Lower leg skin (tissue), 4 donors: ENCODE measurements around the gene EFEMP2. TPM values are rescaled to one million over a fixed set of nuclear protein-coding genes. Genes with fewer than 3 reads are reported as not detected.
A peak's percentile ranks its signal among the peaks of the same experiment; 100 is the strongest.

ENCODE experiments used
- DNase-seq, 2 donors: peaks; one replicate each; pipeline ENCODE4 v3.0.0-alpha.2; 2019; ENCODE audit warnings: low spot score in 2 of 2
- H3K4me3 ChIP-seq: fragments of 200-600 bp; sonication (generic); 2 replicates; pipeline ENCODE4 v1.5.1; 2017; ENCODE audit warnings: mild to moderate bottlenecking, low read depth; ENCODE audit not compliant: poor library complexity, severe bottlenecking
- POLR2A ChIP-seq, 2 donors: fragments of 450-650 bp; IDR thresholded peaks; one replicate each; pipeline ENCODE4 v1.6.1; 2016 to 2017; ENCODE audit warnings: antibody characterized with exemption in 2 of 2, mild to moderate bottlenecking in 1 of 2, moderate library complexity in 1 of 2
- WGBS, 2 donors: methylation state at CpG; one replicate each; pipeline ENCODE4 v1.1.5; 2018; 5-methylcytosine and 5-hydroxymethylcytosine counted together
- intact Hi-C: fragments of 100-400 bp; cut with DNase I; formaldehyde crosslinking; loops from one replicate; pipeline ENCODE4 v1.15.0; 2023; ENCODE audit warnings: low total_unique reads
- total RNA-seq, 4 donors: library from RNA; depleted of rRNA; stranded (reverse); fragments of >200 nt; gene quantifications; one replicate each; pipeline ENCODE4 v1.1.0, GENCODE V29; 2016
- TF ChIP-seq, protein P1 (sequence below), 3 donors: fragments of 450-650 bp; IDR thresholded peaks; one replicate each; pipeline ENCODE4 v1.5.1; 2016; ENCODE audit warnings: antibody characterized with exemption in 3 of 3, mild to moderate bottlenecking in 3 of 3, moderate library complexity in 2 of 3

EFEMP2 gene
- total RNA-seq, 4 donors from 2014 or later, result 12.0 to 29.8 (median 16.3) TPM

DNA sequence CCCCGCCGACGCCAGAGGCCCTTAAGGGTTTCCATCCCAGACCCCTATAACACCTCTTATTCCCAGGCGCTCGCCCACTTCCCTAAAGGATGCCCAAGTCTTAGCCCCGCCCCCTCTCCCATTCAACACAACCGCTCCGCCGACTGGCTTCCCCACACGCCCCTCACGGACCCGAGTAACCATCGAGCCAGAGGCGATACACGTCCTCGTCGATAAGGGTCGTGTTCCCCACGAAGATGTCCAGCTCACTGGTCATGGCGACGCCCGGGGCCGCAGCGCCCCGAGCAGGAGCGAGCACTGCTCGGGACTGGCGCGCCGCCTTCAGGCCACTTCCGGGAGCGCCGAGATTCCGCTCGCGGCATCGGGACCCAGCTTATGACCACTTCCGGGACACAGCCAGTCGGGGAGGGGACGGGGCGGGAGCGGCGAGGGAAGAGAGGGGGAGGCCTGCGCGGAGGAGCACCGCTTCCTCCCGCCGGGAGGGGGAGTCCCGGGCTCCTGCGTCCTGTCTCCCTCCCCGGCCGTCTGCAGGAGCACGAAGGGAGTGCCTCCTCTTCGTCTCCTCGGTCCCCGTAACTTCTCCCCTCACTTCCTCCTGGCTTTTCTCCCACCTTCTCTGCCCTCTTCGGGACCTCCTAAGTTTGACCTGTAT lies 15.7 kb upstream of the EFEMP2 start, which contains the start of gene FIBP:
Gene FIBP, minus strand, starts transcription at position 309 of the 652 bp plus-strand sequence. Its CDS starts 53 bp downstream, at position 256.
- 1 to 2% methylated on average over 15 to 44 of the region's 57 CpGs for WGBS, 2 donors
- no peak for TF ChIP-seq POLR2A (IDR thresholded peaks at IDR 0.05)
- TF ChIP-seq, protein P1, sequence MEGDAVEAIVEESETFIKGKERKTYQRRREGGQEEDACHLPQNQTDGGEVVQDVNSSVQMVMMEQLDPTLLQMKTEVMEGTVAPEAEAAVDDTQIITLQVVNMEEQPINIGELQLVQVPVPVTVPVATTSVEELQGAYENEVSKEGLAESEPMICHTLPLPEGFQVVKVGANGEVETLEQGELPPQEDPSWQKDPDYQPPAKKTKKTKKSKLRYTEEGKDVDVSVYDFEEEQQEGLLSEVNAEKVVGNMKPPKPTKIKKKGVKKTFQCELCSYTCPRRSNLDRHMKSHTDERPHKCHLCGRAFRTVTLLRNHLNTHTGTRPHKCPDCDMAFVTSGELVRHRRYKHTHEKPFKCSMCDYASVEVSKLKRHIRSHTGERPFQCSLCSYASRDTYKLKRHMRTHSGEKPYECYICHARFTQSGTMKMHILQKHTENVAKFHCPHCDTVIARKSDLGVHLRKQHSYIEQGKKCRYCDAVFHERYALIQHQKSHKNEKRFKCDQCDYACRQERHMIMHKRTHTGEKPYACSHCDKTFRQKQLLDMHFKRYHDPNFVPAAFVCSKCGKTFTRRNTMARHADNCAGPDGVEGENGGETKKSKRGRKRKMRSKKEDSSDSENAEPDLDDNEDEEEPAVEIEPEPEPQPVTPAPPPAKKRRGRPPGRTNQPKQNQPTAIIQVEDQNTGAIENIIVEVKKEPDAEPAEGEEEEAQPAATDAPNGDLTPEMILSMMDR (IDR thresholded peaks at IDR 0.05), result peak in 2 of 3 donors; percentile 24 to 71
- DNase-seq, result peak; percentile 95 to 100
- intact Hi-C loops, result no loop called here
- H3K4me3 ChIP-seq, result peak within 1 kb of the TSS; percentile 61

DNA sequence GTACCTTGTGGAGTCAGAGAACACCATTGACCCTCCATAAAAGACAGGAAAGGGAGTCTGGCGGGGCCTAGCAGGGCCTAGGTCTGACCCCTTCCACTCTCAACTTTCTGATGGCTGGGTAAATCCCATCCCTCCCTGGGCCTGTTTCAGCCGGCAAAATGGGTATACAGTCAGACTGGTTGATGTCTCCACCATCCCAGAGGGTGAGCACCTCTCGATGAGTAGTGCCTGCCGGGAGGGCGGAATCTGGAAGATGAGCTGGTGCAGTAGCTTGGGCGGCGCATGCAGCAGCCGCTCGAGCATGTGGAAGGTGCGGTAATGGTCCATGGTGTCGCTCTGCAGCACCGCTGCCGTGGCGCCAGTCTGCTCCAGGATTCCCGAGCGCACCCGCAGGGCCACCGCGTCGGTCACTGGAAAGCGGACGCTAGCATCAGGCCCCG lies 15.1 kb upstream of the EFEMP2 start:
- intact Hi-C loops, result no loop called here
- H3K4me3 ChIP-seq, result peak overlapping the region; percentile 61
- peak in 1 of 2 donors; percentile 86 for DNase-seq
- WGBS, 2 donors, result 5 to 7% methylated on average over 11 to 15 of the region's 23 CpGs
- TF ChIP-seq, protein P1 (IDR thresholded peaks at IDR 0.05), result no peak
- TF ChIP-seq POLR2A (IDR thresholded peaks at IDR 0.05), result no peak

DNA sequence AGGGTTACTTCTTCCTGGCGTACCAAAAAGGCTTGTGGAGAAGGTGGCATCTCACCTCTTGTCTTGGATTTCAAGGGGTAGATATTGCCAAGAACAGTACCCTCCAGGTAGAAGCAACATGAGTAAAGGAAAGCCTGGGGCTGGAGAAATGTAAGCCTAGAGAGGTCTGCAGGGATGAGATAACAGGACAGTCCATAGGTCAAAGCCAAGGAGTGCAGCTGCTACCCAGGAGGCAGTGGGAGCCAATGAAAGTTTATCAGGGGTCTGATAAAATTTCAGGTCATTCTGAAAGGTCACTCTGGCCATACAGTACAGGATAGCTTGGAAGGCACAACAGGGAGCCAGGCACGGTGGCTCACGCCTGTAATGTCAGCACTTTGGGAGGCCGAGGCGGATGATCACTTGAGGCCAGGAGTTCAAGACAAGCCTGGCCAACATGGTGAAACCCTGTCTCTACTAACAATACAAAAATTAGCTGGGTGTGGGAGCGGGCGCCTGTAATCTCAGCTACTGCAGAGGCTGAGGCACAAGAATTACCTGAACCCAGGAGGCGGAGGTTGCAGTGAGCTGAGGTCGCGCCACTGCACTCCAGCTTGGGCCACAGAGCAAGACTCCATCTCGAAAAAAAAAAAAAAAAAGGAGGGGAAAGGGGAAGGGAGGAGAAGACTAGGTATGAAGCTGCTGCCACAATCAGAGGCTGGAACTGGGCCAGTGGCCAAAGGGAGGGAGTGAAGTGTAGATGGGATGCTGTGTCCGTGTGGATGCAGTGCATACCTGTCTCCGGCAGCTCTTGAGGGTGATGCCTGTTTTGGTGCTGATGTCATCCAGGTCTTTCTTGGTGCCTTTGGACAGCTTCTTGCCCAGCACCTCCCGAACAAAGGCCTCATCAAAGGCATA lies 14.5 kb upstream of the EFEMP2 start:
- TF ChIP-seq, protein P1 (IDR thresholded peaks at IDR 0.05), result no peak
- TF ChIP-seq POLR2A (IDR thresholded peaks at IDR 0.05), result no peak
- WGBS, 2 donors, result 79 to 86% methylated on average over 14 of the region's 14 CpGs
- DNase-seq, result no peak
- no peak overlapping the region for H3K4me3 ChIP-seq
- intact Hi-C loops, result no loop called here

- intact Hi-C loops, result no loop called here
- H3K4me3 ChIP-seq, result no peak overlapping the region
- 76 to 87% methylated on average over 12 of the region's 12 CpGs for WGBS, 2 donors
- TF ChIP-seq, protein P1 (IDR thresholded peaks at IDR 0.05), result no peak
- TF ChIP-seq POLR2A (IDR thresholded peaks at IDR 0.05), result no peak
- no peak for DNase-seq
Measured at GRCh38 chr11:65885808-65886536, 13.4 kb upstream of the EFEMP2 start.

DNA sequence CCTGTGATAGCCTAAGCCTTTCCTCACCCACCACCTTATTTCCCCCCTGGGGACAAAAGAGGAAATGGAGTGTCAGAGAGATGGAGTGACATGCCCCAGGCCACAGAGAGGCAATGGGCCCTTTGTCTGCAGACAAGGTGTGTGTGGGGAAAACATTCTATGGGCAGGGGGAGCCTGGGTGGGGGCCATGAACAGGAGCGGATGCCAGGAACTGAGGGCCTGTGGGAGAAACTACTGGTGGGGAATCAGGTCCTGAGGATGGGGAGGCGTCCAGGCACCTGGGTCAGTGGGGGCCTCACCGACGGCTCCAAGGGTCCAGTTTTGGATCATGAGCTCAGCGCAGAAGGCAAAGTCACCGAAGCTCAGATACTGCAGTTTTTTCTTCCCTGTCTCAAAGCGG lies 12.6 kb upstream of the EFEMP2 start:
- no peak overlapping the region for H3K4me3 ChIP-seq
- intact Hi-C loops, result no loop called here
- TF ChIP-seq, protein P1 (IDR thresholded peaks at IDR 0.05), result no peak
- no peak for TF ChIP-seq POLR2A (IDR thresholded peaks at IDR 0.05)
- WGBS, 2 donors, result 81 to 83% methylated on average over 7 of the region's 7 CpGs
- no peak for DNase-seq
